ENCODE data around the gene URGCP. TPM values are rescaled to one million over a fixed set of nuclear protein-coding genes. Genes with fewer than 3 reads are reported as not detected.

Gene URGCP
- total and polyA plus RNA-seq, 2 of the 4 experiments (the other 2 are of a cell fraction): 22.0 to 25.5 TPM

DNA sequence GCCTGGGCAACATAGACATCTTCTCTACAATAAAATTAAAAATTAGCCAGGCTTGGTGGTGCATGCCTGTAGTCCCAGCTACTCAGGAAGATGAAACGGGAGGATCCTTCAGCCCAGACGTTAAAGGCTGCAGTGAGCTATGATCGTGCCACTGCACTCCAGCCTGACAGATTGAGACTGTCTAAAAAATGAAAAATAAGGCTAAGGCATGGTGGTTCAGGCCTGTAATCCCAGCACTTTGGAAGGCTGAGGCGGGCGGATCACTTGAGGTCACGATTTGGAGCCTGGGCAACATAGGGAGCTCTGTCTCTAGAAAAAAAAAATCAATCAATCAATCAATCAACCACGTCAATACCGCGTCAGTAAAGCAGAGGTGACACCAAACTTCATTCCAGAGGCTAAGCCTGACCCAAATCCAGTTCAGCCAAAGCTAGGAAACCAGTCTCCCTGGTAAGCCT lies 68.2 kb downstream of the URGCP start:
- ChIA-PET POLR2A (ENCODE audit: unreplicated experiment) (interaction anchor here (0.6 to 0.9 kb wide), 2 partner anchors 88 to 256 kb away, joined by 3 to 4 read pairs; partner anchors contain the start of gene STK17A), CTCF (interaction anchor here (0.6 to 2.0 kb wide), 11 partner anchors 10 to 257 kb away, joined by 3 to 12 read pairs (median 4); partner anchors contain the start of genes COA1 and STK17A)
- ATAC-seq (ENCODE audit: low read depth) (no peak), DNase-seq (no peak)
- no peak overlapping the region for H2BK15ac ChIP-seq (ENCODE audit: low read depth, low read length)
- H2AK9ac ChIP-seq (replicated peaks; ENCODE audit: low read depth, low read length, poor library complexity): no peak overlapping the region
- H4K20me1 ChIP-seq (ENCODE audit: insufficient read depth, low read length): no peaks in the 10 kb centered on the region
- no peak overlapping the region for H3K4me2 ChIP-seq (ENCODE audit: low read depth, low read length)
- no peak overlapping the region for H3K4ac ChIP-seq (ENCODE audit: low read depth, low read length)
- H3K9me3 ChIP-seq (ENCODE audit: control insufficient read depth, insufficient read depth, low read length): no peaks in the 10 kb centered on the region
- H4K8ac ChIP-seq (ENCODE audit: low read depth in 2 of 2, low read length in 2 of 2): peak overlapping the region; percentile 77 to 90; a peak in 2 of 4 replicates
- no peak overlapping the region for H4K5ac ChIP-seq (ENCODE audit: low read depth, low read length)
- H3K9ac ChIP-seq (ENCODE audit: low read depth, low read length): 0 out of 2 replicates have a peak overlapping the region, but pooled peaks have one; percentile 83
- peak overlapping the region; percentile 93 for H2AFZ ChIP-seq (replicated peaks; ENCODE audit: low read length, poor library complexity)
- intact Hi-C loops (cut with micrococcal nuclease) (loop anchor here (2.0 to 10.0 kb wide), 4 partner anchors 113 to 896 kb away; no protein-coding TSS in a partner anchor), in situ Hi-C loops (cut with MboI; ENCODE audit: low sequenced_read_pairs) (loop anchor here (5.0 to 25.0 kb wide), 3 partner anchors 116 to 901 kb away; partner anchors contain the start of genes MRPL32, PSMA2 and STK17A), dilution Hi-C loops (cut with HindIII; ENCODE audit: low sequenced_read_pairs, unreplicated experiment) (no loop called here)
- no peaks in the 10 kb centered on the region for H3K9me1 ChIP-seq (ENCODE audit: insufficient read depth, low read length)
- no peak overlapping the region for H3K18ac ChIP-seq (ENCODE audit: low read depth, low read length)
- H3K23ac ChIP-seq (ENCODE audit: low read depth, low read length): no peak overlapping the region
- no peak for TF ChIP-seq CTCF (conservative IDR thresholded peaks at IDR 0.05; ENCODE audit: low read depth, low read length)
- TF ChIP-seq FOS (IDR thresholded peaks at IDR 0.05; ENCODE audit: low read depth, low read length): no peak
- no peak for TF ChIP-seq CHD1 (IDR thresholded peaks at IDR 0.05; ENCODE audit: low read depth, low read length)
- TF ChIP-seq RAD21 (IDR thresholded peaks at IDR 0.05; ENCODE audit: low read length): no peak
- no peak for TF ChIP-seq MXI1 (IDR thresholded peaks at IDR 0.05; ENCODE audit: borderline replicate concordance, low read depth, low read length)
- no peak for TF ChIP-seq SMC3 (IDR thresholded peaks at IDR 0.05; ENCODE audit: low read depth, low read length)
- no peak for TF ChIP-seq RCOR1 (IDR thresholded peaks at IDR 0.05; ENCODE audit: insufficient replicate concordance, low read length)
- TF ChIP-seq BHLHE40 (IDR thresholded peaks at IDR 0.05; ENCODE audit: low read depth, low read length): no peak
- no peak for TF ChIP-seq CEBPB (IDR thresholded peaks at IDR 0.05; ENCODE audit: low read depth, low read length)
- TF ChIP-seq MAZ (IDR thresholded peaks at IDR 0.05; ENCODE audit: borderline replicate concordance, low read depth, low read length): no peak
- TF ChIP-seq, protein P1, sequence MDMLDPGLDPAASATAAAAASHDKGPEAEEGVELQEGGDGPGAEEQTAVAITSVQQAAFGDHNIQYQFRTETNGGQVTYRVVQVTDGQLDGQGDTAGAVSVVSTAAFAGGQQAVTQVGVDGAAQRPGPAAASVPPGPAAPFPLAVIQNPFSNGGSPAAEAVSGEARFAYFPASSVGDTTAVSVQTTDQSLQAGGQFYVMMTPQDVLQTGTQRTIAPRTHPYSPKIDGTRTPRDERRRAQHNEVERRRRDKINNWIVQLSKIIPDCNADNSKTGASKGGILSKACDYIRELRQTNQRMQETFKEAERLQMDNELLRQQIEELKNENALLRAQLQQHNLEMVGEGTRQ (IDR thresholded peaks at IDR 0.05; ENCODE audit: low read depth, low read length): no peak
- no peak for TF ChIP-seq POLR2A (IDR thresholded peaks at IDR 0.05; ENCODE audit: low read depth, low read length)
- no peak for TF ChIP-seq NFE2L2 (IDR thresholded peaks at IDR 0.05; ENCODE audit: low read depth, low read length)
- TF ChIP-seq, protein P2, sequence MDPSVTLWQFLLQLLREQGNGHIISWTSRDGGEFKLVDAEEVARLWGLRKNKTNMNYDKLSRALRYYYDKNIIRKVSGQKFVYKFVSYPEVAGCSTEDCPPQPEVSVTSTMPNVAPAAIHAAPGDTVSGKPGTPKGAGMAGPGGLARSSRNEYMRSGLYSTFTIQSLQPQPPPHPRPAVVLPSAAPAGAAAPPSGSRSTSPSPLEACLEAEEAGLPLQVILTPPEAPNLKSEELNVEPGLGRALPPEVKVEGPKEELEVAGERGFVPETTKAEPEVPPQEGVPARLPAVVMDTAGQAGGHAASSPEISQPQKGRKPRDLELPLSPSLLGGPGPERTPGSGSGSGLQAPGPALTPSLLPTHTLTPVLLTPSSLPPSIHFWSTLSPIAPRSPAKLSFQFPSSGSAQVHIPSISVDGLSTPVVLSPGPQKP (IDR thresholded peaks at IDR 0.05; ENCODE audit: borderline replicate concordance, low read depth, low read length): no peak
- TF ChIP-seq MAFK (IDR thresholded peaks at IDR 0.05; ENCODE audit: low read depth, low read length): no peak
- TF ChIP-seq RFX5 (IDR thresholded peaks at IDR 0.05; ENCODE audit: low read depth, low read length): no peak
- no peaks in the 10 kb centered on the region for H3K27me3 ChIP-seq (ENCODE audit: control insufficient read depth, insufficient read depth, low read length)
- no peak overlapping the region for H3K4me3 ChIP-seq (ENCODE audit: insufficient read depth, low read depth, low read length)
- no peaks in the 10 kb centered on the region for H3K4me1 ChIP-seq (ENCODE audit: control insufficient read depth, insufficient read depth, low read length)
- H2BK20ac ChIP-seq (ENCODE audit: low read depth, low read length): no peak overlapping the region
- no peak overlapping the region for H3K56ac ChIP-seq (ENCODE audit: extremely low read depth, insufficient read depth, low read length)
- no peaks in the 10 kb centered on the region for H3K36me3 ChIP-seq (ENCODE audit: control insufficient read depth, insufficient read depth, low read length)
- BruUV-seq (replicated peaks): no TSS peak
- H2BK120ac ChIP-seq (ENCODE audit: low read depth, low read length): no peak overlapping the region
- H3K79me1 ChIP-seq (ENCODE audit: low read depth in 1 of 2, low read length in 2 of 2): no peaks in the 10 kb centered on the region
- no peak overlapping the region for H2AK5ac ChIP-seq (ENCODE audit: low read depth, low read length)
- no peak overlapping the region for H3K27ac ChIP-seq (ENCODE audit: insufficient read depth, low read length)
- no peak overlapping the region for H3K14ac ChIP-seq (replicated peaks; ENCODE audit: low read depth, low read length)
- no peak overlapping the region for H2BK5ac ChIP-seq (ENCODE audit: low read depth, low read length, poor library complexity, severe bottlenecking)
- WGBS, 2 experiments (ENCODE audit: extremely low coverage in 2 of 2, insufficient read length in 1 of 2): no CpG with 5 or more reads among the region's 9 CpGs
- H4K91ac ChIP-seq (ENCODE audit: insufficient read depth, low read depth, low read length): peak overlapping the region; percentile 46; the same call in 1 of the 2 replicates
